ENCODE data around the gene GBGT1.

Gene GBGT1

GRCh38 chr9:133113163-133113948 lies 50.4 kb downstream of the GBGT1 start:
- no peak for FAIRE-seq

GRCh38 chr9:133112663-133113026 lies 51.1 kb downstream of the GBGT1 start:
- FAIRE-seq: no peak

GRCh38 chr9:133111808-133112662 lies 51.7 kb downstream of the GBGT1 start:
- no peak for FAIRE-seq

GRCh38 chr9:133109931-133110650 lies 53.6 kb downstream of the GBGT1 start:
- no peak for FAIRE-seq

- FAIRE-seq: no peak
These were observed 54.7 kb downstream of the GBGT1 start for GRCh38 chr9:133108794-133109641.

DNA sequence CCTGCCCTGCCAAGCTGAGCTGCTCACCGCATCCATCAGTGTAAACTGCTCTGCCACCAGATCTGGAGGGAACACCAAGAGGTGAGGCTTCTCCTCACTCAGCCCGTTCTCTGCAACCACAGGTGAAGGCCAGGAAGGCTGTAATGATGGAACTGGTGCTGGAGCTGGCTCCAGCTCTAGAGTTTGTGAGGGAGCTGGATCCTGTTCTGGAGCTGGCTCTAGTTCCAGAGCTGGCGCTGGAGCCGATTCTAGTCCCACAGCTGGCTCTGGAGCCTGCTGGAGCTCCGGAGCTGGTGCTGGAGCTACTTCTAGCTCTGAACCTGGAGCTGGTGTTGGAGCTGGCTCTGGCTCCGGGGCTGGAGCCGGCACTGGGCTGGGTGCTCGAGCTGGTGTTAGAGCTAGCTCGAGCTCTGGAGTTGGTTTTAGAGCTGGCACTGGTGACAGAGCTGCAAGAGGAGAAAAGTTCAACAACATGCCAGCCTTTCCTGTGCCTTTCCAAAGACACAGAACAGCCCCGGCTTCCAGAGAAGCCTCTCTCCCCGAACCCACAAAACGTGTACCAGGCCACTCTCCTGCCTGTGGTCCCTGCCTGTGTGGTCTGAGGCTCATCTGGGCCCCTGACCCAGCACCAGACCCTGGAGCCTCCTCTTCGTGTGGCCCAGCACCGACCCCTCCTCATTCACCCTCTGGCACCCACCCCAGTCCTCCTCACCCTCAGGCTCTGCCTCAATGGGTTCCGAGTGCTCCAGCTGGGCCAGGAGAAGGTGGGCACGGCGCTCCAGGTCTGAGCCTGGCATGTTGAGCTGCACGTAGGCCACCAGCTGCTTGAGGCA lies 55.5 kb downstream of the GBGT1 start:
- no peak for FAIRE-seq

- no peak for FAIRE-seq
These were observed 56.4 kb downstream of the GBGT1 start for GRCh38 chr9:133107245-133107722.

DNA sequence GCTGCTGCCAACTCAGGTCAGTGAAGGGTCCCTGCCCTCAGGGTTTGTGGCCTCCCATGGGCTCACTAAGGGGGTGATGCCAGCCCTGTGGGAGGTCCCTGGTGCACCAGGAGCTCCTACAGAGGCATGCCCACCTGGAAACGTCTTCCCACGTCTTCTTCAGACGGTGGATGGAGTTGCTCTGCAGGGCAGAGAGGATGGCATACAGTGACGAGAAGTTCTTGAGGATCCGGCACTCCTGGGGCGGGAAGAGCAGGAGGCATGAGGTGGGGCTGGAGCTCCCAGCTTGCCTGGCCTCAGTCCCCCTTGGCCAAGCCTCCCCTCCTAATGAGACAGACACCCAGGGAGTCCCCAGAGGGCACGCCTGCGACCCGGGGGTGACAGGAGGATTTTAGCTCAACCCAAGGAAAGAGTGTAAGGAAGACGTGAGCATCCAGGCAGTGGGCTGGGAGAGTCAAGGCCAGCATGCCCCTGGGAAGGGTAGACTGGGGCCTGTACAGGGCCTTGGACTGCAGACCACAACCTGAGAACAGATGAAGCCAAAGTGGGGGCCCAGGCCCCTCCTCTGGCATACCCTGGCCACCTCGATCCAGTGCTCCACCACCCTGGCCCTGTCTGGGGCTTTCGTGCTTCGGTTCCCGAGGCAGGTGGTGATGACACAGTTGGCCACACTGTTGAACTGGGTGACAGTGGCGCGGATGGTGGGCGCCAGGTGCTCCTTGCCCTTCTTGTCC lies 57.0 kb downstream of the GBGT1 start:
- no peak for FAIRE-seq

GRCh38 chr9:133105461-133105770 lies 58.3 kb downstream of the GBGT1 start:
- FAIRE-seq: no peak

DNA sequence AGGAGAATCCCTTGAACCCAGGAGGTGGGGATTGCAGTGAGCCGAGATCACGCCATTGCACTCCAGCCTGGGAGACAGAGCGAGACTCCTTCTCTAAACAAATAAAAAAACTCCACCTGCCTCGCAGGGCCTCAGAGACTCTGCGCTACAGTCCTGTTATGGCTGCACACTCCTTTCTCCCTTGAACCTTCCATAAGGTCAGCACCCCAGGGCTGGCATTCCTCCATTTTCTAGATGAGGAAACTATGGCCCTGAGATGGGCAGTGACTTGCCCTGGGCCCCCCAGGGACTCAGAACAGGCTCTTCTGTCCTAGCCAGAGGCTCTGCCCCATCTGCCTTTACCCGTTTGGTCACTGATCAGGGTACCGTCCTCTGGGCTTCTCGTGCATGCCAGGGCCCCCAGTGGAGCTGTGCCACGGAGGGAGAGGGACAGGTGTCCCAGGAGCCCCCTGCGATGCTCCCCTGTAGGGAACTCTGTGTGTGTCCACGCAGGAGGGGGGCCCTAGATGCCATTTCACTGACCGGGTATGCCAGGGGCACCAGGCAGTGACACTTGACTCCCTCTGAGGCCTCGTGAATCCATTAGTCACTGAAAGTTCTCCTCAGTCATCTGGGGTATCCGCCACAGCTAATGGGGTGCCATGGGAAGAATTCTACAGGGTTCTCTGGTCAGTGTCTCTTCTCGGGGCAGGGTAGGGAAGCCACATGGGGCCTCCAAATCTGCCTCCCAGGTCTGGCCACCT lies 58.8 kb downstream of the GBGT1 start:
- FAIRE-seq: no peak

DNA sequence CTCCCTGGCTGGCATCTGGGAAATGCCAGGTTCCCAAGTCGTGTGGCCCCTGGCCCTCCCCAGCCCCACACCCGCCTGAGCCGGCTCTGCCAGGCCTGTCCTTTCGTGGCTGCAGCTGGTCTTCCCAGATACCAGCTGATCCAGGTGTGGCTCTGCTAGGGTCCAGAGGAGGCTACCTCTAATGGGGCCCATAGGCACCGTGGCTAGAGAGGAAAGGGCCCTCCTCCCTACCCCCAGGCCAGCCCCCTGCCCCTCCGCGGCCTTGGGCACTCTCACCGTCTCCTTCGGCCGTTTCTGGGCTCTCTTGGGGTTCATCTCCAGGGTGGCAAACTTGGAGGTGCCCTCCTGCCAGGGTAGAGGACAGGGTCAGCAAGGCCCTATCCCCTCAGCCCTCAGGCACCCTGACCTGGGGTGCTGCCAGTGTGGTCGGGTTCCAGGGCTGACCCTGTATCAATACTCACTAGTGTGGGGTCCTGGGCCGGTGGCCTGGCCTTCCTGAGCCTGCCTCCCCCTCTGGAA lies 59.7 kb downstream of the GBGT1 start:
- no peak for FAIRE-seq

DNA sequence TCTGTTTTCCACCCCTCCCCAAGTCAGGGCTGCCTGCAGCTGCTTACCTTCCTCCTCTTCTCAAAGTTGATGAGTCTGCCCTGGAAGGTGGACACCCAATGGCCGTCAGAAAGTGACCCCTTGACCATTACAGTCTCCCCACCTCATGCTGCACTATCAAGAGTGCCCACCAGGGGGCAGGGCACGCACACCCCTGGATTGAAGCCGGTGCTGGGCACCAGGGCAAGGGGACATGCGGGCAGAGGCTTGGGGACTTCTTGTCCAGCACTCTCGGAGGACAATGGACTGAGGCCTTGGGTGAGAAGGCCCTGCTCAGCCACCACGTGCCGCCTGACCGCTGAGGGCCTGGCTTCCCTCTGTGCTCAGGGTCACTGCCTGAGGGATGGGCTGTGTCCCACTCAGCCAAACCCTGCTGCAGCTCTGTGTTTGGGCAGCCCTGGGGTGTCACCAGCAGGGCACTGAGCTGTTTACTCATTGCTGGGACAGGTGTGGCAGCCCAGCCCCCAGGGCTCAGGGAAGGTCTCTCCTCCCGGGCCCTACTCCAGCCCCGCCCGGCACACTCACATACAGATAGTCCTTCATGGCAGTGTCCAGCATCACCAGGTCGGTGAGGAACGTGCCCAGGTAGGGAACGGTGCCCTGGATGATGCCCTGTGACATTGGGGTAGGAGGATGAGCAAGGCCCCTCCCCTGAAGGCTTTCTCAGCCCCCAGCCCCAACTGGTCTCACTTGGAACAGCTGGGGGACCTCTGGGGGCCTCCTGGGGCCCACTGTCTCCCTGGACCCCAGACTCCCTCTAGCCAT lies 60.3 kb downstream of the GBGT1 start:
- FAIRE-seq: no peak
